HCT116 (cell line): ENCODE data around the gene LIM2. TPM values are rescaled to one million over a fixed set of nuclear protein-coding genes. Genes with fewer than 3 reads are reported as not detected.

Experiments used
- ATAC-seq: fragments of 200-7000 bp; cut with Tn5 transposase; 2 replicates; pipeline ENCODE4 v1.9.1; 2020; ENCODE audit warnings: mild to moderate bottlenecking, moderate library complexity
- BruUV-seq: library from RNA; stranded (reverse); fragments of 400-500 nt; replicated peaks from 2 replicates; lab custom pipeline; 2021; lab: Mats Ljungman, UMichigan
- CTCF ChIA-PET: fragments of 300-600 bp; sonication (Branson Sonifier 250); formaldehyde crosslinking; loops from one replicate; lab custom pipeline; 2021; ENCODE audit warnings: antibody characterized with exemption; lab: Charles Lee
- POLR2A ChIA-PET: fragments of 300-600, 350-600 bp; sonication (Branson Sonifier 250); formaldehyde crosslinking; loops from one replicate; lab custom pipeline; 2021; ENCODE audit warnings: antibody characterized with exemption; lab: Charles Lee
- RAD21 ChIA-PET, 2 experiments: fragments of 300-600 bp; sonication (Branson Sonifier 250); formaldehyde crosslinking; loops; one replicate each; lab custom pipeline; 2023; ENCODE audit warnings: low total read pairs in 2 of 2; ENCODE audit not compliant: uncharacterized antibody in 2 of 2, unreplicated experiment in 2 of 2, low non-redundant PET in 1 of 2; lab: Charles Lee
- DNase-seq: peaks from one replicate; pipeline ENCODE4 v3.0.0-alpha.2; 2010; ENCODE audit warnings: low read depth, low spot score
- H2AFZ ChIP-seq: fragments of 200-600 bp; shearing (Covaris generic), sonication (generic); 2 replicates; pipeline ENCODE4 v1.6.1; 2017; ENCODE audit warnings: low read depth, mixed run types, mixed read lengths, antibody characterized with exemption, low read length; ENCODE audit not compliant: poor library complexity, severe bottlenecking
- H3K27ac ChIP-seq: 2 replicates; pipeline ENCODE4 v1.5.1; 2012; ENCODE audit warnings: low read depth, low read length
- H3K27me3 ChIP-seq: fragments of 200-600 bp; sonication (generic); 2 replicates; pipeline ENCODE4 v1.6.1; 2016; ENCODE audit warnings: mixed run types, low read length, mixed read lengths; ENCODE audit not compliant: insufficient read depth
- H3K36me3 ChIP-seq, 2 experiments: fragments of 200-500 bp in 1 of 2; fragments of 200-600 bp in 1 of 2; sonication (Bioruptor generic) in 1 of 2; sonication (generic) in 1 of 2; 2 replicates each; pipeline versions ENCODE4 v1.5.1 to v1.6.1; 2014 to 2016; ENCODE audit warnings: low read length in 2 of 2, inconsistent platforms in 1 of 2, mixed read lengths in 1 of 2, mixed run types in 1 of 2; ENCODE audit not compliant: insufficient read depth in 2 of 2, control insufficient read depth in 1 of 2
- H3K4me1 ChIP-seq, 2 experiments: fragments of 200-600 bp in 1 of 2; sonication (generic) in 1 of 2; 2 replicates each; pipeline versions ENCODE4 v1.5.1 to v1.6.1; 2012 to 2017; ENCODE audit warnings: low read length in 2 of 2, inconsistent platforms in 1 of 2, mild to moderate bottlenecking in 1 of 2, mixed read lengths in 1 of 2, mixed run types in 1 of 2, moderate library complexity in 1 of 2; ENCODE audit not compliant: insufficient read depth in 2 of 2, control insufficient read depth in 1 of 2
- H3K4me2 ChIP-seq: fragments of 200-600 bp; sonication (generic); 2 replicates; pipeline ENCODE4 v1.6.1; 2017; ENCODE audit warnings: mixed run types, low read length, mixed read lengths
- H3K4me3 ChIP-seq, 2 experiments: fragments of 200-600 bp in 1 of 2; sonication (generic) in 1 of 2; replicated peaks in 1 of 2; 2 replicates each; pipeline ENCODE4 v1.5.1; 2011 to 2016; ENCODE audit warnings: low read length in 2 of 2, control low read depth in 1 of 2, low read depth in 1 of 2, mild to moderate bottlenecking in 1 of 2, mixed read lengths in 1 of 2, mixed run types in 1 of 2
- H3K79me2 ChIP-seq: fragments of 200-600 bp; sonication (generic); 2 replicates; pipeline ENCODE4 v1.6.1; 2017; ENCODE audit warnings: mild to moderate bottlenecking, mixed run types, low read length, moderate library complexity, mixed read lengths; ENCODE audit not compliant: insufficient read depth
- H3K9ac ChIP-seq: fragments of 200-600 bp; sonication (generic); 2 replicates; pipeline ENCODE4 v1.6.1; 2016; ENCODE audit warnings: low read length, mixed read lengths
- H3K9me2 ChIP-seq: fragments of 200-600 bp; sonication (generic), shearing (Covaris generic); 2 replicates; pipeline ENCODE4 v1.6.1; 2017; ENCODE audit warnings: mixed run types, mild to moderate bottlenecking, moderate library complexity; ENCODE audit not compliant: insufficient read depth
- H3K9me3 ChIP-seq, 2 experiments: fragments of 200-500 bp in 1 of 2; fragments of 200-600 bp in 1 of 2; sonication (Bioruptor generic) in 1 of 2; sonication (generic) in 1 of 2; 2 replicates each; pipeline ENCODE4 v1.6.1; 2014 to 2017; ENCODE audit warnings: low read length in 2 of 2, mixed read lengths in 2 of 2, inconsistent platforms in 1 of 2, low read depth in 1 of 2, mild to moderate bottlenecking in 1 of 2, mixed run types in 1 of 2, moderate library complexity in 1 of 2; ENCODE audit not compliant: control insufficient read depth in 1 of 2, insufficient read depth in 1 of 2
- H4K20me1 ChIP-seq: fragments of 200-600 bp; sonication (generic), shearing (Covaris generic); 2 replicates; pipeline ENCODE4 v1.6.1; 2017; ENCODE audit warnings: mixed run types, mild to moderate bottlenecking, moderate library complexity; ENCODE audit not compliant: insufficient read depth
- CEBPB ChIP-seq: IDR thresholded peaks from 2 replicates; pipeline ENCODE4 v1.6.1; 2012; ENCODE audit warnings: low read depth
- EGR1 ChIP-seq: IDR thresholded peaks from 2 replicates; pipeline ENCODE4 v1.6.1; 2012; ENCODE audit warnings: low read depth
- ELF1 ChIP-seq: IDR thresholded peaks from 2 replicates; pipeline ENCODE4 v1.6.1; 2012; ENCODE audit warnings: low read depth, borderline replicate concordance
- EZH2 ChIP-seq: fragments of 200-600 bp; sonication (generic); IDR thresholded peaks from 2 replicates; pipeline ENCODE4 v1.6.1; 2017; ENCODE audit warnings: antibody characterized with exemption, mixed run types
- EZH2phosphoT487 ChIP-seq: fragments of 200-600 bp; IDR thresholded peaks from 2 replicates; pipeline ENCODE4 v1.6.1; 2018; ENCODE audit warnings: antibody characterized with exemption, borderline replicate concordance
- FOSL1 ChIP-seq: IDR thresholded peaks from 2 replicates; pipeline ENCODE4 v1.6.1; 2012; ENCODE audit warnings: low read depth
- JUND ChIP-seq: IDR thresholded peaks from 2 replicates; pipeline ENCODE4 v1.6.1; 2012
- POLR2A ChIP-seq: IDR thresholded peaks from 2 replicates; pipeline ENCODE4 v1.7.0; 2011; ENCODE audit warnings: borderline replicate concordance; ENCODE audit not compliant: insufficient read depth, insufficient read length; ENCODE audit errors: extremely low read depth
- SP1 ChIP-seq: IDR thresholded peaks from 2 replicates; pipeline ENCODE4 v1.6.1; 2012; ENCODE audit warnings: low read depth
- TCF7L2 ChIP-seq: IDR thresholded peaks from 2 replicates; pipeline ENCODE4 v1.7.0; 2011; ENCODE audit warnings: borderline replicate concordance, inconsistent platforms; ENCODE audit not compliant: insufficient read depth, insufficient read length; ENCODE audit errors: extremely low read depth
- YY1 ChIP-seq: IDR thresholded peaks from 2 replicates; pipeline ENCODE4 v1.6.1; 2011; ENCODE audit warnings: low read length, low read depth, moderate library complexity, mild to moderate bottlenecking; ENCODE audit not compliant: insufficient replicate concordance; ENCODE audit errors: extremely low read depth
- ZFX ChIP-seq: fragments of 450-650 bp; IDR thresholded peaks from 2 replicates; pipeline ENCODE4 v1.6.1; 2017
- intact Hi-C: fragments of 100-400 bp; cut with micrococcal nuclease; formaldehyde crosslinking; loops from 2 replicates; pipeline ENCODE4 v1.10.0; 2022
- total RNA-seq: library from RNA; stranded (reverse); gene quantifications from one replicate; pipeline ENCODE4 v1.2.1, GENCODE V29; 2021; ENCODE audit not compliant: unreplicated experiment
- TF ChIP-seq, protein P1 (sequence below): IDR thresholded peaks from 2 replicates; pipeline ENCODE4 v1.6.1; 2011; ENCODE audit warnings: mild to moderate bottlenecking, low read length, moderate library complexity; ENCODE audit not compliant: insufficient replicate concordance; ENCODE audit errors: extremely low read depth
- TF ChIP-seq, protein P2 (sequence below): IDR thresholded peaks from 2 replicates; pipeline ENCODE4 v1.6.1; 2012
- TF ChIP-seq, protein P3 (sequence below), 3 experiments: fragments of 200-600 bp in 1 of 3; sonication (generic) in 1 of 3; IDR thresholded peaks in 2 of 3; conservative IDR thresholded peaks in 1 of 3; 2 replicates each; pipeline ENCODE4 v1.5.1; 2012 to 2017; ENCODE audit warnings: low read depth in 2 of 3, low read length in 2 of 3, antibody characterized with exemption in 1 of 3, borderline replicate concordance in 1 of 3, control low read depth in 1 of 3, mild to moderate bottlenecking in 1 of 3, mixed read lengths in 1 of 3, mixed run types in 1 of 3, moderate library complexity in 1 of 3; ENCODE audit not compliant: insufficient read depth in 1 of 3
- TF ChIP-seq, protein P4 (sequence below): IDR thresholded peaks from 2 replicates; pipeline ENCODE4 v1.6.1; 2012; ENCODE audit warnings: low read depth

The LIM2 gene
- total RNA-seq, 1 experiment from 2014 or later: not detected

DNA sequence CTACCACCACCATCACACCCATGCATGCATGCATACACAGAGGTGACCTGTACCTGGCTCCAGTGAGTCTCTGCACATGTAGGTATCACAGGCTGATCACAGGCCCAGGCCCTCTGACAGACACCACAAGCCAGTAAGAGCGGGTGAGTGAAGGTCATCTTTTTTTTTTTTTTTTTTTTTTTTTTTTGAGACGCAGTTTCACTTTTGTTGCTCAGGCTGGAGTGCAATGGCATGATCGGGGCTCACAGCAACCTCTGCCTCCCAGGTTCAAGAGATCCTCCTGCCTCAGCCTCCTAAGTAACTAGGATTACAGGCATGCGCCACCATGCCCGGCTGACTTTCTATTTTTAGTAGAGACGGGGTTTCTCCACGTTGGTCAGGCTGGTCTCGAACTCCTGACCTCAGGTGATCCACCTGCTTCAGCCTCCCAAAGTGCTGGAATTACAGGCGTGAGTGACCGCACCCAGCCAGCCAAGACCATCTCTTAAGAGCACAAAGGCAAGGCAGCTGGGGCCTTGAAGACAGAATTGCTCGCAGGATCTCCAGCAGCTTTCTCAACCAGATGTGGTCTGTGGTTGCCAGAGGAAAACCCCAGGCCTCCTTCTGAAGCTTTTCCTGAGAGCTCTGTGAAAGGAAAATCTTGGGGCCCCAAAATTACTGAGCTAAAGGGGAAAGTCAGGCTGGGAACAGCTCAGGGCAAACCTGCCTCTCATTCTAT is 12.1 kb downstream of the LIM2 start:
- Histone ChIP-seq H3K4me1 (peaks cover 0 to 3% of the 10 kb centered on the region in 2 experiments; a peak in 2 of 4 replicates), H3K79me2 (no peaks in the 10 kb centered on the region), H4K20me1 (no peaks in the 10 kb centered on the region), H3K4me2 (no peak overlapping the region), H3K4me3 (no peak overlapping the region), H3K36me3 (no peaks in the 10 kb centered on the region), H3K9me3 (no peaks in the 10 kb centered on the region), H2AFZ (no peak overlapping the region), H3K9ac (no peak overlapping the region), H3K27me3 (no peaks in the 10 kb centered on the region), H3K27ac (no peak overlapping the region), H3K9me2 (no peaks in the 10 kb centered on the region)
- ChIA-PET RAD21 (no interaction called here), CTCF (no interaction called here), POLR2A (no interaction called here)
- intact Hi-C loops: no loop called here
- TF ChIP-seq, protein P1, sequence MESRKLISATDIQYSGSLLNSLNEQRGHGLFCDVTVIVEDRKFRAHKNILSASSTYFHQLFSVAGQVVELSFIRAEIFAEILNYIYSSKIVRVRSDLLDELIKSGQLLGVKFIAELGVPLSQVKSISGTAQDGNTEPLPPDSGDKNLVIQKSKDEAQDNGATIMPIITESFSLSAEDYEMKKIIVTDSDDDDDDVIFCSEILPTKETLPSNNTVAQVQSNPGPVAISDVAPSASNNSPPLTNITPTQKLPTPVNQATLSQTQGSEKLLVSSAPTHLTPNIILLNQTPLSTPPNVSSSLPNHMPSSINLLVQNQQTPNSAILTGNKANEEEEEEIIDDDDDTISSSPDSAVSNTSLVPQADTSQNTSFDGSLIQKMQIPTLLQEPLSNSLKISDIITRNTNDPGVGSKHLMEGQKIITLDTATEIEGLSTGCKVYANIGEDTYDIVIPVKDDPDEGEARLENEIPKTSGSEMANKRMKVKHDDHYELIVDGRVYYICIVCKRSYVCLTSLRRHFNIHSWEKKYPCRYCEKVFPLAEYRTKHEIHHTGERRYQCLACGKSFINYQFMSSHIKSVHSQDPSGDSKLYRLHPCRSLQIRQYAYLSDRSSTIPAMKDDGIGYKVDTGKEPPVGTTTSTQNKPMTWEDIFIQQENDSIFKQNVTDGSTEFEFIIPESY: no peak
- TF ChIP-seq POLR2A: no peak
- no peak for TF ChIP-seq YY1
- TF ChIP-seq, protein P2, sequence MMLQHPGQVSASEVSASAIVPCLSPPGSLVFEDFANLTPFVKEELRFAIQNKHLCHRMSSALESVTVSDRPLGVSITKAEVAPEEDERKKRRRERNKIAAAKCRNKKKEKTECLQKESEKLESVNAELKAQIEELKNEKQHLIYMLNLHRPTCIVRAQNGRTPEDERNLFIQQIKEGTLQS: no peak
- TF ChIP-seq FOSL1: no peak
- TF ChIP-seq TCF7L2: no peak
- TF ChIP-seq EGR1: no peak
- TF ChIP-seq SP1: no peak
- no peak for TF ChIP-seq EZH2
- TF ChIP-seq CEBPB: no peak
- TF ChIP-seq JUND: no peak
- TF ChIP-seq, protein P3, sequence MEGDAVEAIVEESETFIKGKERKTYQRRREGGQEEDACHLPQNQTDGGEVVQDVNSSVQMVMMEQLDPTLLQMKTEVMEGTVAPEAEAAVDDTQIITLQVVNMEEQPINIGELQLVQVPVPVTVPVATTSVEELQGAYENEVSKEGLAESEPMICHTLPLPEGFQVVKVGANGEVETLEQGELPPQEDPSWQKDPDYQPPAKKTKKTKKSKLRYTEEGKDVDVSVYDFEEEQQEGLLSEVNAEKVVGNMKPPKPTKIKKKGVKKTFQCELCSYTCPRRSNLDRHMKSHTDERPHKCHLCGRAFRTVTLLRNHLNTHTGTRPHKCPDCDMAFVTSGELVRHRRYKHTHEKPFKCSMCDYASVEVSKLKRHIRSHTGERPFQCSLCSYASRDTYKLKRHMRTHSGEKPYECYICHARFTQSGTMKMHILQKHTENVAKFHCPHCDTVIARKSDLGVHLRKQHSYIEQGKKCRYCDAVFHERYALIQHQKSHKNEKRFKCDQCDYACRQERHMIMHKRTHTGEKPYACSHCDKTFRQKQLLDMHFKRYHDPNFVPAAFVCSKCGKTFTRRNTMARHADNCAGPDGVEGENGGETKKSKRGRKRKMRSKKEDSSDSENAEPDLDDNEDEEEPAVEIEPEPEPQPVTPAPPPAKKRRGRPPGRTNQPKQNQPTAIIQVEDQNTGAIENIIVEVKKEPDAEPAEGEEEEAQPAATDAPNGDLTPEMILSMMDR (IDR thresholded peaks at IDR 0.05 in 2 of 3, conservative IDR thresholded peaks at IDR 0.05 in 1 of 3; ENCODE audit: borderline replicate concordance in 1 of 3, insufficient read depth in 1 of 3, low read depth in 2 of 3, low read length in 2 of 3): no peak
- TF ChIP-seq, protein P4, sequence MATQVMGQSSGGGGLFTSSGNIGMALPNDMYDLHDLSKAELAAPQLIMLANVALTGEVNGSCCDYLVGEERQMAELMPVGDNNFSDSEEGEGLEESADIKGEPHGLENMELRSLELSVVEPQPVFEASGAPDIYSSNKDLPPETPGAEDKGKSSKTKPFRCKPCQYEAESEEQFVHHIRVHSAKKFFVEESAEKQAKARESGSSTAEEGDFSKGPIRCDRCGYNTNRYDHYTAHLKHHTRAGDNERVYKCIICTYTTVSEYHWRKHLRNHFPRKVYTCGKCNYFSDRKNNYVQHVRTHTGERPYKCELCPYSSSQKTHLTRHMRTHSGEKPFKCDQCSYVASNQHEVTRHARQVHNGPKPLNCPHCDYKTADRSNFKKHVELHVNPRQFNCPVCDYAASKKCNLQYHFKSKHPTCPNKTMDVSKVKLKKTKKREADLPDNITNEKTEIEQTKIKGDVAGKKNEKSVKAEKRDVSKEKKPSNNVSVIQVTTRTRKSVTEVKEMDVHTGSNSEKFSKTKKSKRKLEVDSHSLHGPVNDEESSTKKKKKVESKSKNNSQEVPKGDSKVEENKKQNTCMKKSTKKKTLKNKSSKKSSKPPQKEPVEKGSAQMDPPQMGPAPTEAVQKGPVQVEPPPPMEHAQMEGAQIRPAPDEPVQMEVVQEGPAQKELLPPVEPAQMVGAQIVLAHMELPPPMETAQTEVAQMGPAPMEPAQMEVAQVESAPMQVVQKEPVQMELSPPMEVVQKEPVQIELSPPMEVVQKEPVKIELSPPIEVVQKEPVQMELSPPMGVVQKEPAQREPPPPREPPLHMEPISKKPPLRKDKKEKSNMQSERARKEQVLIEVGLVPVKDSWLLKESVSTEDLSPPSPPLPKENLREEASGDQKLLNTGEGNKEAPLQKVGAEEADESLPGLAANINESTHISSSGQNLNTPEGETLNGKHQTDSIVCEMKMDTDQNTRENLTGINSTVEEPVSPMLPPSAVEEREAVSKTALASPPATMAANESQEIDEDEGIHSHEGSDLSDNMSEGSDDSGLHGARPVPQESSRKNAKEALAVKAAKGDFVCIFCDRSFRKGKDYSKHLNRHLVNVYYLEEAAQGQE: no peak
- TF ChIP-seq ELF1: no peak
- no peak for TF ChIP-seq EZH2phosphoT487
- TF ChIP-seq ZFX: no peak
- no TSS peak for BruUV-seq
- DNase-seq (no peak), ATAC-seq (no peak)
